Upper lobe of left lung (tissue), 4 donors: ENCODE measurements around the gene BORCS5.

ENCODE experiments used
- CTCF ChIP-seq, 6 experiments: fragments of 450-650 bp in 4 of 6; fragments of 200-600 bp in 2 of 6; sonication (generic) in 2 of 6; IDR thresholded peaks; one replicate each; pipeline ENCODE4 v1.5.1; 2016 to 2019; ENCODE audit warnings: antibody characterized with exemption in 6 of 6
- EP300 ChIP-seq, 4 donors: sonication (generic); formaldehyde crosslinking; IDR thresholded peaks; one replicate each; pipeline ENCODE4 v1.5.1; 2017; ENCODE audit warnings: antibody characterized with exemption in 4 of 4, control low read depth in 2 of 4
- POLR2A ChIP-seq, 4 donors: fragments of 450-650 bp; IDR thresholded peaks; one replicate each; pipeline ENCODE4 v1.5.1; 2016 to 2017; ENCODE audit warnings: antibody characterized with exemption in 4 of 4, mild to moderate bottlenecking in 2 of 4

- TF ChIP-seq CTCF (IDR thresholded peaks at IDR 0.05) (no peak), POLR2A (IDR thresholded peaks at IDR 0.05) (no peak), EP300 (IDR thresholded peaks at IDR 0.05) (no peak)
Observed at GRCh38 chr12:12469386-12469785, 112.5 kb downstream of the BORCS5 start.
